Hematopoietic multipotent progenitor cell treated with erythropoietin and hydrocortisone succinate and interleukin-3 and kit ligand, for 15 days (in vitro differentiated cells): Measurements from ENCODE around the gene ECM1.

ENCODE experiments used
- DNase-seq: peaks from one replicate; pipeline ENCODE4 v3.0.0-alpha.2; 2015; ENCODE audit warnings: low spot score

The ECM1 gene

DNA sequence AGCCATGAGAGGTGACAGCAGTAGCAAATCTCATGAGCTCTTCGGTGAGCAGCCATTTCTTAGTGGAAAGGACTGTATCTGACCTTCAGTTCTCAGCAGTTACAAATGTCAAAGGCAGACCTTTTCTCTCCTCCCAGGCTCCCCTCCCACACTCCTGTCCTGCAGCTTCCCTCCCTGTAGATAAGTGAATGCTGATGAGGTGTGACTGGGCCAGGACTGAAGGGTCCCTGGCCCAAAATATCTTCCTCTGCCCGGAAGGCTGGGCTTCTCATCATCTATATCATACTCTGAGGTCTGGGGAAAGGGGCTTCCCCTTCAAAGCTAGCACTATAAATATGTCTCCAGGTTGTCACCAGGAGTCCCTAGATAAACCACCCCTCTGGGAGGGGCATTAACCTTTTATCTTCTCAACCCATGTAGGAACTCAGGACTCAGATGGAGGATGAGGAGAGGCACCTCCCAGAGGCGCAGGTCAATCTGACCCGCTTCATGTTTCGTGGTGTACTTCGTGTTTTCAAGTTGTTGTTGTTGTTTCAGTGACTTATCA lies 37.6 kb downstream of the ECM1 start:
- peak; percentile 44 for DNase-seq

DNA sequence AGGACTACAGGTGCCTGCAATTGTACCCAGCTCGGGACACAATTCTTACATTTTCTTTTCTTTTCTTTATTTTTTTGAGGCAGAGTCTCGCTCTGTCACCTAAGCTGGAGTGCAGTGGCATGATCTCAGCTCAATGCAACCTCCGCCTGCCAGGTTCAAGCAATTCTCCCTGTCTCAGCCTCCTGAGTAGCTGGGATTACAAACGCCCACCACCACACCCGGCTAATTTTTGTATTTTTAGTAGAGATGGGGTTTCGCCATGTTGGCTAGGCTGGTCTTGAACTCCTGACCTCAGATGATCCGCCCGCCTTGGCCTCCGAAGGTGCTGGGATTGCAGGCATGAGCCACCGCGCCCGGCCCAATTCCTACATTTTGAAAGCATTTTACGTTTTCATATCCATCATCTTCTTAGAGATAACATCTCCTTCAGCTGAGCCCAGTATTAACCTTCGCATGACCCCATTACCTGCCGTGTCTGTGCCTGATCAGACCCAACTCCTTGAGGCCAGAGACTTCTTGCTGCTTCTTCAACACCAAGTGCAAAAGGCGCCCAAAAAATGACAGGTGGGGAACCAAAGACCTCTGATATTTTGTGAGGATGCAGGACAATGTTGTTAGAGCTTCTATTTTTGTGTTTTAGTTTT lies 38.5 kb downstream of the ECM1 start:
- no peak for DNase-seq

- DNase-seq = no peak
Measured at GRCh38 chr1:150548324-150548631, 40.4 kb downstream of the ECM1 start.

- peak; percentile 24 for DNase-seq
Measured at GRCh38 chr1:150548632-150549495, 41.0 kb downstream of the ECM1 start, which contains the start of gene ADAMTSL4. TSS of gene ADAMTSL4 (plus strand) at chr1:150549408. CDS start at chr1:150552289, 2,881 bp downstream.

- no peak for DNase-seq
Measured at GRCh38 chr1:150549496-150550221, 41.8 kb downstream of the ECM1 start.

DNA sequence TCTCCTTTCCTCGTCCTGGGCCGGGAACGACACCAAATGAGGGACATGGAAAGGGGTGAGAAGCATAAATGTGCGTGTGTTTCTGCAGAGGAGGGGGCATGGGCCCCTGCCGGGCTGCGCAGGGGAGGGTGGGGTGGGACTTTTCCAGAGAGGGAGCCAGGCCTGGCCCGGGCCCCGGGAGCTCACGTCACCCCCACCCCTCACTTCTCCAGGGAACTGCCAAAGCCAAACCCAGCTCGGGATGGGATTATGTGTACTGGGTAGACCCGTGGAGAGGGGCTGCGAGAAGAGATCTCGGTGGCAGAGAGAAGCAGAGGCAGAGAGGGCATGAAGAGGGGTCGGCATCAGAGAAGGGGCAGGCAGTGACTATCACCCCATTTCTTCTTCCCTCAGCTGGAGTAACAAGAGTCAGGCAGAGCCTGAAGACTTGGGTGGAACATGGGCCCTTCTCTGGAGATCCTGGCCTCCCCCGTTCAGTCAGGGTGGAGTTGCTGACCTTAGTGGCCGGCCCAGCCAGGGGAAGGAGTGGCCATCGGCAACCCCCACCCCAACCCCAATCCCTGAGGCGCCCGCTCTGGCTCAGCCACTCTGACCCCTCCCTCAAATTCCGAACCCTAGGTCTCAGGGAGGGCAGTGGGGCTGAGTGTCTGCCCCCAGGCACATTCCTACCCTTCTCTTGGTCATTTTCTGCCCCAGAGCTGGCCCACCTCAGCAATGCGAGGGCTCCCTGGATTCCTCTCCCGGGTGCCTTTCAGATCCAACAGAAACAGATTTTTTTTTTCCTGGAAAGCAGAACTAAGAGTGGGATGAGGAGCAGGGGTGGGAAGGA lies 42.5 kb downstream of the ECM1 start:
- DNase-seq = no peak

GRCh38 chr1:150551051-150551783 lies 43.3 kb downstream of the ECM1 start:
- DNase-seq = no peak

GRCh38 chr1:150551784-150552127 lies 43.8 kb downstream of the ECM1 start:
- DNase-seq = no peak

GRCh38 chr1:150552128-150552910 lies 44.4 kb downstream of the ECM1 start:
- no peak for DNase-seq

- DNase-seq = no peak
Measured at GRCh38 chr1:150552911-150553289, 45.0 kb downstream of the ECM1 start.

DNA sequence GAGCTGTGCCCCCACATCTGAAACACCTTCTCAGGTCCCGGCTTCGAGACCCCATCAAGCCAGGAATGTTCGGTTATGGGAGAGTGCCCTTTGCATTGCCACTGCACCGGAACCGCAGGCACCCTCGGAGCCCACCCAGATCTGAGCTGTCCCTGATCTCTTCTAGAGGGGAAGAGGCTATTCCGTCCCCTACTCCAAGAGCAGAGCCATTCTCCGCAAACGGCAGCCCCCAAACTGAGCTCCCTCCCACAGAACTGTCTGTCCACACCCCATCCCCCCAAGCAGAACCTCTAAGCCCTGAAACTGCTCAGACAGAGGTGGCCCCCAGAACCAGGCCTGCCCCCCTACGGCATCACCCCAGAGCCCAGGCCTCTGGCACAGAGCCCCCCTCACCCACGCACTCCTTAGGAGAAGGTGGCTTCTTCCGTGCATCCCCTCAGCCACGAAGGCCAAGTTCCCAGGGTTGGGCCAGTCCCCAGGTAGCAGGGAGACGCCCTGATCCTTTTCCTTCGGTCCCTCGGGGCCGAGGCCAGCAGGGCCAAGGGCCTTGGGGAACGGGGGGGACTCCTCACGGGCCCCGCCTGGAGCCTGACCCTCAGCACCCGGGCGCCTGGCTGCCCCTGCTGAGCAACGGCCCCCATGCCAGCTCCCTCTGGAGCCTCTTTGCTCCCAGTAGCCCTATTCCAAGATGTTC lies 45.6 kb downstream of the ECM1 start:
- no peak for DNase-seq

- DNase-seq = no peak
Measured at GRCh38 chr1:150554086-150554452, 46.2 kb downstream of the ECM1 start.

DNA sequence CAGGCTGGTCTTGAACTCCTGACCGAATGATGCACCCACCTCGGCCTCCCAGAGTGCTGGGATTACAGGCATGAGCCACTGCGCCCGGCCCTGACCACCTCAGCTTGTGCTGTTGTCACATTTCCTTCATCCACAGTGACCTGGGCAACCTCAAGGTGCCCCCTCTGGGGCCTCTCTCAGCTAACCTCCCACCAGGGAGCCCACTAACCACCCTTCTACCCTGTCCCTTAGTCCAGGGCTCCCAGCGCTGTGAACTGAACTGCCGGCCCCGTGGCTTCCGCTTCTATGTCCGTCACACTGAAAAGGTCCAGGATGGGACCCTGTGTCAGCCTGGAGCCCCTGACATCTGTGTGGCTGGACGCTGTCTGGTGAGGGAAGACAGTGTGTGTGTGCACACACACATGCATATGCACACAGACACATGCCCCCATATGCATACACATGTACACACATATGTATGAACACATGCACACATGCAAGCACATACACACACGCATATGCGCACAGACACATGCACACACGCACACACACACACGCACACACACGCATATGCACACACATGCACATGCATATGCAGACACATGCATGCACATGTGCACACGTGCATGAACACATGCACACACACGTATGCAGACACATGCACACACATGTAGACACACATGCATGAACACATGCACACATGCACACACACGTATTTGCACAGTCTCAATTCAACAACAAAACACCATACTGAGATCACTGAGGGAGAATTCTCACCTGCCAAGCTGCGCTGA lies 47.5 kb downstream of the ECM1 start:
- DNase-seq = no peak

- DNase-seq = no peak
Measured at GRCh38 chr1:150555971-150556865, 48.3 kb downstream of the ECM1 start.

DNA sequence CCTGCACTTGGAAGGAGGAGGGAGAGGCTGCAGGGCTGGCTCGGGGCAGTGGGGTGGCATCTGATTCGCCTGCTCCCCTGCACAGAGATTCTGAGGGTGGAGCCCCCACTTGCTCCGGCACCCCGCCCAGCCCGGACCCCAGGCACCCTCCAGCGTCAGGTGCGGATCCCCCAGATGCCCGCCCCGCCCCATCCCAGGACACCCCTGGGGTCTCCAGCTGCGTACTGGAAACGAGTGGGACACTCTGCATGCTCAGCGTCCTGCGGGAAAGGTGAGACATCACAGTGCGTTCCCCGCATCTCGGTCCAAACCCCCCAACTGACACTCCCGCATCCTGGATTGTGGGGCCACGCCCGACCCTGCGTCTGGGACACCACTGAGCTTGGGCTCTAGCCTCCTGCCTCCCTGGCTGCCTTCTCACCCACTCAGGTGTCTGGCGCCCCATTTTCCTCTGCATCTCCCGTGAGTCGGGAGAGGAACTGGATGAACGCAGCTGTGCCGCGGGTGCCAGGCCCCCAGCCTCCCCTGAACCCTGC lies 49.2 kb downstream of the ECM1 start:
- no peak for DNase-seq

- no peak for DNase-seq
Measured at GRCh38 chr1:150557813-150558212, 49.9 kb downstream of the ECM1 start.

GRCh38 chr1:150558303-150558704 lies 50.4 kb downstream of the ECM1 start:
- no peak for DNase-seq
